NT2/D1 (cell line): ENCODE results near the gene PLA2R1.
A peak's percentile ranks its signal among the peaks of the same experiment; 100 is the strongest.

ENCODE experiments used
- DNase-seq: peaks from one replicate; pipeline ENCODE4 v3.0.0-alpha.2; 2011; ENCODE audit warnings: low read depth, low spot score
- H3K27me3 ChIP-seq: 2 replicates; pipeline ENCODE4 v1.6.0; 2011; ENCODE audit warnings: mild to moderate bottlenecking; ENCODE audit not compliant: insufficient read length, insufficient read depth
- H3K36me3 ChIP-seq: 2 replicates; pipeline ENCODE4 v1.6.1; 2011; ENCODE audit warnings: mild to moderate bottlenecking, low read length, mixed read lengths; ENCODE audit not compliant: insufficient read depth, insufficient read length
- H3K4me1 ChIP-seq: 2 replicates; pipeline ENCODE4 v1.5.1; 2011; ENCODE audit not compliant: insufficient read depth, insufficient read length
- H3K4me3 ChIP-seq: 2 replicates; pipeline ENCODE4 v1.5.1; 2011; ENCODE audit warnings: low read depth; ENCODE audit not compliant: insufficient read length
- H3K9ac ChIP-seq: 2 replicates; pipeline ENCODE4 v1.6.0; 2011; ENCODE audit warnings: low read depth; ENCODE audit not compliant: insufficient read length
- H3K9me3 ChIP-seq: 2 replicates; pipeline ENCODE4 v1.5.1; 2011; ENCODE audit warnings: mild to moderate bottlenecking, low read length; ENCODE audit not compliant: insufficient read depth
- SUZ12 ChIP-seq: IDR thresholded peaks from 2 replicates; pipeline ENCODE4 v1.6.1; 2011; ENCODE audit not compliant: insufficient read length, insufficient read depth; ENCODE audit errors: extremely low read depth
- YY1 ChIP-seq: IDR thresholded peaks from 2 replicates; pipeline ENCODE4 v1.6.1; 2011; ENCODE audit not compliant: insufficient read length, insufficient read depth
- ZNF274 ChIP-seq: IDR thresholded peaks from 2 replicates; pipeline ENCODE4 v1.6.1; 2011; ENCODE audit warnings: mild to moderate bottlenecking, low read depth, low read length

Gene PLA2R1

GRCh38 chr2:159989249-159989648 is 73.2 kb downstream of the PLA2R1 start:
- H3K27me3 ChIP-seq, result no peaks in the 10 kb centered on the region
- H3K4me3 ChIP-seq, result no peak overlapping the region
- no peaks in the 10 kb centered on the region for H3K9me3 ChIP-seq
- H3K9ac ChIP-seq, result no peak overlapping the region
- no peaks in the 10 kb centered on the region for H3K36me3 ChIP-seq
- DNase-seq, result no peak
- H3K4me1 ChIP-seq, result no peaks in the 10 kb centered on the region
- TF ChIP-seq SUZ12 (no peak), ZNF274 (no peak), YY1 (no peak)

GRCh38 chr2:159988412-159988970 is 73.9 kb downstream of the PLA2R1 start:
- no peaks in the 10 kb centered on the region for H3K27me3 ChIP-seq
- H3K9ac ChIP-seq, result no peak overlapping the region
- no peaks in the 10 kb centered on the region for H3K36me3 ChIP-seq
- TF ChIP-seq YY1 (no peak), SUZ12 (no peak), ZNF274 (no peak)
- H3K9me3 ChIP-seq, result no peaks in the 10 kb centered on the region
- H3K4me3 ChIP-seq, result no peak overlapping the region
- H3K4me1 ChIP-seq, result no peaks in the 10 kb centered on the region
- DNase-seq, result no peak

DNA sequence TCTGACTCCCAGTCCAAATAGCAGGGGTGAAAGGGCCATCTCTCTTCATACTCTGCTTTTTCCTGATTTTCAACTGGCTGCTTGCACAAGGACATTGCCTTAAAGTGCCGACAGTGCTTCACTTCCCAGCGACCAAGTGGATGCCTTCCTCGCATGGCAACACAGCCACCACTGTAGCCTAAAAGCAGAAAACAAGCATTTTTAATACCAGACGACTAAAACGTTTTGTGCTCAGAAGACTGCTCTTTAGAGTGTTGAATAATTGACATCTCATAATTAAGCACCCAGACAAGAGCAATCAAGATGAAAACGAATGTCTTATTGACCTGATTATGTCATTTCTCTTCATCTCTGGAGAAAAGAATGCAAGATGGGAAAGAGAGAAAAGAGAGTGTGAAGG is 75.2 kb downstream of the PLA2R1 start:
- no peaks in the 10 kb centered on the region for H3K9me3 ChIP-seq
- no peaks in the 10 kb centered on the region for H3K36me3 ChIP-seq
- H3K4me3 ChIP-seq, result no peak overlapping the region
- no peak overlapping the region for H3K9ac ChIP-seq
- H3K4me1 ChIP-seq, result no peaks in the 10 kb centered on the region
- DNase-seq, result no peak
- TF ChIP-seq YY1 (no peak), SUZ12 (no peak), ZNF274 (no peak)
- no peaks in the 10 kb centered on the region for H3K27me3 ChIP-seq

DNA sequence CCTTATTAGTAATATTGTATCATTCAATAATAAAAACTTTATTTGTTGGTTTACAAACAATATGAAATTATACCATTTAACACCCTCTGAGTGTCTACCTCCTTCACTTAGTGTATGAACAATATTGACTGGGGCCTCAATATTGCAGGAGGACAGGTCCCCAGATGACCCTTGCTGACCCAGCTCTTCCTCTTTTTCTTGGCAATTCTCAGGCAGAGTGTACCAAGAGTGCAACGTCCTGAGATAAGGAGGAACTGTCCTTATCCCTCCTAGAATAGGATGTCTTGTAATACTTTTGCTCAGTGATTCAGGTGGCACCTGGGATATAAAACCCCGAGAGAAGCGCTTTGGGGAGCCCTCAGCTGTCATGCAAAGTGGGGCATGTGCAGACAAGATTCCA is 76.8 kb downstream of the PLA2R1 start:
- TF ChIP-seq YY1 (no peak), ZNF274 (no peak), SUZ12 (no peak)
- H3K9me3 ChIP-seq, result no peaks in the 10 kb centered on the region
- no peaks in the 10 kb centered on the region for H3K36me3 ChIP-seq
- no peak overlapping the region for H3K9ac ChIP-seq
- H3K27me3 ChIP-seq, result no peaks in the 10 kb centered on the region
- no peak for DNase-seq
- no peaks in the 10 kb centered on the region for H3K4me1 ChIP-seq
- H3K4me3 ChIP-seq, result no peak overlapping the region

DNA sequence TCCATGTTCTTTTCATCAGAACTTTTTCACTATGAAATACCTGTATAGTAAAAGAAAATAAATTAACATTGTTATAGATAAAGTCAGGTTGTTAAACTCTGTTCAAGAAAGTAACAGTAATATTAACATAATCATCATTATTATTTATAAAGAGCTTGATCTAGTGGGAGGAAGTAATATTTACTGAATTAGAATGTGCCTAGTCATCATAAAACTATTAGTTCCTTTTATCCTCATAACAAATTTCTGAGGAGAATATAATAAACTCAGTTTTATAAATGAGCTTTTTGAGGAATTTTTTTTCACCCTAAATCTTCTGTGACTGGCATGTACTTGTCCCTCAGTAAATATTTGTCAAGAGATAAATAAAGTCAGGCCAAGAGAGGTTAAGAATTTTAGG is 78.4 kb downstream of the PLA2R1 start:
- no peaks in the 10 kb centered on the region for H3K9me3 ChIP-seq
- no peak overlapping the region for H3K4me3 ChIP-seq
- no peak for TF ChIP-seq ZNF274
- TF ChIP-seq YY1, result no peak
- TF ChIP-seq SUZ12, result no peak
- H3K9ac ChIP-seq, result no peak overlapping the region
- H3K36me3 ChIP-seq, result no peaks in the 10 kb centered on the region
- DNase-seq, result no peak
- no peaks in the 10 kb centered on the region for H3K27me3 ChIP-seq
- H3K4me1 ChIP-seq, result no peaks in the 10 kb centered on the region

- no peak overlapping the region for H3K9ac ChIP-seq
- no peak overlapping the region for H3K4me3 ChIP-seq
- H3K4me1 ChIP-seq, result no peaks in the 10 kb centered on the region
- H3K27me3 ChIP-seq, result no peaks in the 10 kb centered on the region
- no peaks in the 10 kb centered on the region for H3K36me3 ChIP-seq
- TF ChIP-seq ZNF274 (no peak), YY1 (no peak), SUZ12 (no peak)
- no peaks in the 10 kb centered on the region for H3K9me3 ChIP-seq
- DNase-seq, result peak; percentile 18
Measured at GRCh38 chr2:159982842-159983785, 79.3 kb downstream of the PLA2R1 start.

GRCh38 chr2:159982270-159982669 is 80.1 kb downstream of the PLA2R1 start:
- no peaks in the 10 kb centered on the region for H3K4me1 ChIP-seq
- no peaks in the 10 kb centered on the region for H3K36me3 ChIP-seq
- H3K27me3 ChIP-seq, result no peaks in the 10 kb centered on the region
- no peak for TF ChIP-seq ZNF274
- H3K9ac ChIP-seq, result no peak overlapping the region
- peak; percentile 35 for DNase-seq
- no peaks in the 10 kb centered on the region for H3K9me3 ChIP-seq
- no peak overlapping the region for H3K4me3 ChIP-seq
